Breast epithelium (tissue), 4 donors: ENCODE data around the gene THADA. TPM values are rescaled to one million over a fixed set of nuclear protein-coding genes. Genes with fewer than 3 reads are reported as not detected.

Experiments
- DNase-seq, 2 donors: peaks; one replicate each; pipeline ENCODE4 v3.0.0-alpha.2; 2019; ENCODE audit warnings: low spot score in 2 of 2
- H3K27ac ChIP-seq, 2 donors: fragments of 200-600 bp; sonication (generic) in 1 of 2; one replicate each; pipeline ENCODE4 v1.5.1; 2016 to 2019; ENCODE audit warnings: mild to moderate bottlenecking in 1 of 2
- H3K27me3 ChIP-seq, 2 donors: fragments of 200-600 bp; sonication (generic) in 1 of 2; one replicate each; pipeline versions ENCODE4 v1.5.1 to v1.6.0; 2017 to 2019; ENCODE audit warnings: control low read depth in 1 of 2, mild to moderate bottlenecking in 1 of 2
- H3K36me3 ChIP-seq: fragments of 200-600 bp; one replicate; pipeline ENCODE4 v1.5.1; 2019
- H3K4me1 ChIP-seq, 2 donors: fragments of 200-600 bp; sonication (generic); one replicate each; pipeline ENCODE4 v1.5.1; 2016 to 2019; ENCODE audit warnings: control low read depth in 1 of 2
- H3K4me3 ChIP-seq, 3 donors: fragments of 200-600 bp; sonication (generic); 1 replicate in 2 of 3; 2 replicates in 1 of 3; pipeline ENCODE4 v1.5.1; 2016 to 2019; ENCODE audit warnings: mild to moderate bottlenecking in 3 of 3, moderate library complexity in 2 of 3
- H3K9me3 ChIP-seq, 2 donors: fragments of 200-600 bp; sonication (generic) in 1 of 2; one replicate each; pipeline ENCODE4 v1.5.1; 2016 to 2019; ENCODE audit warnings: control low read depth in 1 of 2
- CTCF ChIP-seq, 3 donors: fragments of 450-650 bp; IDR thresholded peaks; one replicate each; pipeline ENCODE4 v1.5.1; 2016 to 2017; ENCODE audit warnings: antibody characterized with exemption in 3 of 3, mild to moderate bottlenecking in 3 of 3, moderate library complexity in 3 of 3
- POLR2A ChIP-seq: fragments of 450-650 bp; IDR thresholded peaks from one replicate; pipeline ENCODE4 v1.6.1; 2016; ENCODE audit warnings: antibody characterized with exemption, mild to moderate bottlenecking, moderate library complexity
- POLR2AphosphoS5 ChIP-seq, 3 donors: sonication (generic); formaldehyde crosslinking; IDR thresholded peaks; one replicate each; pipeline ENCODE4 v1.6.1; 2017; ENCODE audit warnings: antibody characterized with exemption in 3 of 3
- intact Hi-C: fragments of 100-400 bp; cut with DNase I; formaldehyde crosslinking; loops from one replicate; pipeline ENCODE4 v1.15.1; 2023; ENCODE audit warnings: low total_unique reads
- total RNA-seq, 3 donors: library from RNA; depleted of rRNA; stranded (reverse); fragments of >200 nt; gene quantifications; one replicate each; pipeline ENCODE4 v1.1.0, GENCODE V29; 2016

Gene THADA
- total RNA-seq, 3 donors from 2014 or later: 41.1 to 60.6 (median 49.5) TPM

DNA sequence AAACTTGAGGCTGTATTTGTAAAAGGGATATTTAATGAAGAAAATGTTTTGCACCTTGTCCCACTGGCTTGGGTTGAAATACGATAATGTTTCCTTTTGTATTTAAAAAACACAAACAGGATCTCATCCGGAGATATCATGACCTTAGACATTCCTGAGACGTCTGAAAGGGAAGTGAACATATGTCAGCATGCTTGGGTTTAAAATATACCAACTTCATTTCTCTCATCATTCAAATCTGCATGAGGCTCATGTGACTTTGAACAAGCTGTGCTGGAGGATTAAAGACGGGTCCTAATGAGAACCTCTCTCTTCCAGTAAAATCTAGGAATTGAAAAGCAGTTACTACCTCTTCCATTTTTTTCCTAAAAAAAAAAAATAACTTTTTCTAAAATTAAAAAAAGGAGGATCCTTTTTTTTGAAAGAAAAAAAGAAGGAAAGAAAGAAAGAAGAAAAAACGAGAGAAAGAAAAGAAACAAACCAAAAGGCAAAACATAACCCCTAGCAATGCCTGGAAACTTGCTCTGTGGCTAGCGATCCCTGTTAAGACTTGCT lies 262.7 kb downstream of the THADA start:
- peaks cover 0 to 5% of the 10 kb centered on the region in 2 donors for H3K4me1 ChIP-seq
- no peaks in the 10 kb centered on the region for H3K9me3 ChIP-seq
- H3K27ac ChIP-seq: peak overlapping the region; percentile 63 to 82
- DNase-seq: no peak
- H3K36me3 ChIP-seq: no peaks in the 10 kb centered on the region
- intact Hi-C loops: no loop called here
- H3K27me3 ChIP-seq: no peaks in the 10 kb centered on the region
- H3K4me3 ChIP-seq: no peak overlapping the region
- TF ChIP-seq POLR2A (no peak), CTCF (IDR thresholded peaks at IDR 0.05) (no peak), POLR2AphosphoS5 (IDR thresholded peaks at IDR 0.05) (no peak)

DNA sequence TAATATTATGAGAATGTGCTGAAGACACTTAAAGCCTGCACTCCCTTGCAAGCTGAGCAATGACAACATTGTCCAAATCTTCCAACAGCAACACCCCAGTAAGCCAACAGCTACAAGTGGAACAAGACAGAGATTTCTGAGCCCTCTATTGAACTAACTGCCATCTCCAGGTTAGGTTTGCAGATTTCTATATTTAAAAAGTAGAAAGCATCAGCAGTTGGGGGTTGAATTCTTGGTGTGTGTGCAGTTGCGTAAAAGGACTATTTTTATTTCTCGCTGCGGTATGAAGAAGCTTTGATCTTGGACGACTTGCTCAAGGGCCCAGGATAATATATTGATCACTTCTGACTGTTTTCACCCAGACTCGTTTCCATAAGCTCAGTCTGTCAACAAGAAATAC lies 263.2 kb downstream of the THADA start:
- no peak for TF ChIP-seq POLR2AphosphoS5 (IDR thresholded peaks at IDR 0.05)
- TF ChIP-seq CTCF (IDR thresholded peaks at IDR 0.05): no peak
- H3K4me3 ChIP-seq: no peak overlapping the region
- peaks cover 0 to 5% of the 10 kb centered on the region in 2 donors for H3K4me1 ChIP-seq
- no peak for DNase-seq
- peak overlapping the region; percentile 42 to 63 for H3K27ac ChIP-seq
- no peaks in the 10 kb centered on the region for H3K27me3 ChIP-seq
- H3K9me3 ChIP-seq: no peaks in the 10 kb centered on the region
- H3K36me3 ChIP-seq: no peaks in the 10 kb centered on the region
- intact Hi-C loops: no loop called here

DNA sequence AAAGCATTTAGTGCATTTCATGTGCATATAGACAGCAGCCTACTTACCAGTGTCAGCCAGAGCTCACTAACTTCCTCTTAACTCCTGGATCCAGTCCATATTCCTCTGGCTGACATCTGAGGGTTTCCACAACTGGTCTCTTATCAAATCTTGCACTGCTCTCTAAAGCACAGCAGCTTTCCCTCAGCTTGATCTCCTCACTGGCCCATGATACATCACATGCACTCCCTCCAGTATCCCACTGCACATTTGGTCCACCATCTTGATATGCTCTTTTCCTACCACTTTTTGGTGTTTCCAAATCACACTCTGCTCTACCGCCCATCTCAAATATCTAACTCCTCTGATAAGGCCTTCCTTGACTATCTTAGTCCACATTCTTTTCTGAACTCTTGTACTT lies 264.4 kb downstream of the THADA start:
- intact Hi-C loops: no loop called here
- peaks cover 0 to 5% of the 10 kb centered on the region in 2 donors for H3K4me1 ChIP-seq
- TF ChIP-seq CTCF (IDR thresholded peaks at IDR 0.05): no peak
- no peak for TF ChIP-seq POLR2AphosphoS5 (IDR thresholded peaks at IDR 0.05)
- no peak for TF ChIP-seq POLR2A
- H3K9me3 ChIP-seq: no peaks in the 10 kb centered on the region
- peak overlapping the region in 1 of 2 donors; percentile 21 for H3K27ac ChIP-seq
- DNase-seq: no peak
- H3K27me3 ChIP-seq: no peaks in the 10 kb centered on the region
- no peak overlapping the region for H3K4me3 ChIP-seq
- H3K36me3 ChIP-seq: no peaks in the 10 kb centered on the region

GRCh38 chr2:43329637-43330036 lies 266.2 kb downstream of the THADA start:
- H3K27ac ChIP-seq: peak overlapping the region in 1 of 2 donors; percentile 50
- no peaks in the 10 kb centered on the region for H3K36me3 ChIP-seq
- intact Hi-C loops: no loop called here
- H3K9me3 ChIP-seq: no peaks in the 10 kb centered on the region
- H3K4me1 ChIP-seq: peaks cover 0 to 5% of the 10 kb centered on the region in 2 donors
- no peak overlapping the region for H3K4me3 ChIP-seq
- TF ChIP-seq CTCF (IDR thresholded peaks at IDR 0.05): no peak
- TF ChIP-seq POLR2AphosphoS5 (IDR thresholded peaks at IDR 0.05): no peak
- TF ChIP-seq POLR2A: no peak
- H3K27me3 ChIP-seq: no peaks in the 10 kb centered on the region
- no peak for DNase-seq

- no peak for TF ChIP-seq POLR2A
- TF ChIP-seq POLR2AphosphoS5 (IDR thresholded peaks at IDR 0.05): no peak
- no peak for TF ChIP-seq CTCF (IDR thresholded peaks at IDR 0.05)
- Histone ChIP-seq H3K9me3 (no peaks in the 10 kb centered on the region), H3K4me1 (peaks cover 0 to 5% of the 10 kb centered on the region in 2 donors), H3K27me3 (no peaks in the 10 kb centered on the region), H3K4me3 (no peak overlapping the region), H3K27ac (peak overlapping the region; percentile 23 to 40), H3K36me3 (no peaks in the 10 kb centered on the region)
- no peak for DNase-seq
- intact Hi-C loops: no loop called here
Observed at GRCh38 chr2:43328832-43329231, 267.0 kb downstream of the THADA start.
